SK-N-SH (cell line): ENCODE results near the gene FOXK2.

Experiments used
- CTCF ChIP-seq: fragments of 200-600 bp; sonication (generic); IDR thresholded peaks from 2 replicates; pipeline ENCODE4 v1.6.1; 2017; ENCODE audit warnings: antibody characterized with exemption, mild to moderate bottlenecking, moderate library complexity
- ELF1 ChIP-seq: IDR thresholded peaks from 2 replicates; pipeline ENCODE4 v1.4.0; 2012
- EP300 ChIP-seq, 2 experiments: IDR thresholded peaks; 2 replicates each; pipeline versions ENCODE4 v1.4.0 to v1.6.1; 2012; ENCODE audit warnings: borderline replicate concordance in 1 of 2, low read depth in 1 of 2, low read length in 1 of 2
- EZH2phosphoT487 ChIP-seq: fragments of 200-600 bp; sonication (generic); IDR thresholded peaks from 2 replicates; pipeline ENCODE4 v1.6.1; 2017; ENCODE audit warnings: low read depth, mixed run types, mild to moderate bottlenecking, antibody characterized with exemption, moderate library complexity, borderline replicate concordance
- FOSL2 ChIP-seq: IDR thresholded peaks from 2 replicates; pipeline ENCODE4 v1.4.0; 2012; ENCODE audit warnings: low read depth, mild to moderate bottlenecking, moderate library complexity, borderline replicate concordance
- MAX ChIP-seq: IDR thresholded peaks from 2 replicates; pipeline ENCODE4 v1.4.0; 2012; ENCODE audit warnings: low read depth
- MXI1 ChIP-seq: IDR thresholded peaks from 2 replicates; pipeline ENCODE4 v1.6.1; 2012; ENCODE audit warnings: mild to moderate bottlenecking, low read depth, low read length, improper control_type of control experiment
- POLR2AphosphoS5 ChIP-seq: IDR thresholded peaks from 2 replicates; pipeline ENCODE4 v1.6.1; 2012; ENCODE audit warnings: low read depth, low read length
- RFX5 ChIP-seq: IDR thresholded peaks from 2 replicates; pipeline ENCODE4 v1.6.1; 2012; ENCODE audit warnings: mild to moderate bottlenecking, improper control_type of control experiment, low read length
- TAF1 ChIP-seq: IDR thresholded peaks from 2 replicates; pipeline ENCODE4 v1.6.1; 2012; ENCODE audit warnings: low read depth, mild to moderate bottlenecking, low read length, moderate library complexity, borderline replicate concordance
- USF2 ChIP-seq: fragments of 150-350 bp; IDR thresholded peaks from 2 replicates; pipeline ENCODE4 v1.6.1; 2017; ENCODE audit warnings: antibody characterized with exemption, low read length, low read depth, borderline replicate concordance

- TF ChIP-seq TAF1, result no peak
- no peak for TF ChIP-seq EZH2phosphoT487
- TF ChIP-seq ELF1, result no peak
- no peak for TF ChIP-seq CTCF
- no peak for TF ChIP-seq USF2
- no peak for TF ChIP-seq EP300 (IDR thresholded peaks at IDR 0.05; ENCODE audit: borderline replicate concordance in 1 of 2, low read depth in 1 of 2, low read length in 1 of 2)
- TF ChIP-seq MXI1, result no peak
- no peak for TF ChIP-seq FOSL2
- no peak for TF ChIP-seq POLR2AphosphoS5
- TF ChIP-seq MAX, result no peak
- no peak for TF ChIP-seq RFX5
Observed at GRCh38 chr17:82640036-82640435, 120.5 kb downstream of the FOXK2 start.
